Body of pancreas (tissue), 4 donors: Measurements from ENCODE around the gene GJC2.

ENCODE experiments used
- CTCF ChIP-seq, 7 experiments: fragments of 450-650 bp in 4 of 7; fragments of 200-600 bp in 3 of 7; sonication (generic) in 3 of 7; IDR thresholded peaks; one replicate each; pipeline ENCODE4 v1.5.1; 2016 to 2019; ENCODE audit warnings: antibody characterized with exemption in 7 of 7
- POLR2A ChIP-seq, 3 donors: fragments of 450-650 bp; IDR thresholded peaks; one replicate each; pipeline ENCODE4 v1.6.1; 2016; ENCODE audit warnings: antibody characterized with exemption in 3 of 3, mild to moderate bottlenecking in 2 of 3

GRCh38 chr1:228161362-228161761, 11.6 kb downstream of the GJC2 start:
- TF ChIP-seq POLR2A (IDR thresholded peaks at IDR 0.05): no peak
- TF ChIP-seq CTCF (IDR thresholded peaks at IDR 0.05): no peak
